ENCODE measurements around the gene TTBK2.

The TTBK2 gene

GRCh38 chr15:42931702-42932486 lies 11.3 kb upstream of the TTBK2 start:
- no peaks in the 10 kb centered on the region for H3K9me3 ChIP-seq (ENCODE audit: control insufficient read depth in 2 of 2, low read length in 2 of 2)
- no peak overlapping the region for H3K9ac ChIP-seq (ENCODE audit: low read depth in 1 of 2, low read length in 2 of 2)
- H3K4me3 ChIP-seq (ENCODE audit: low read length in 2 of 2): no peak overlapping the region
- H3K27me3 ChIP-seq (ENCODE audit: control insufficient read depth in 2 of 2, insufficient read depth in 2 of 2, low read length in 2 of 2): no peaks in the 10 kb centered on the region
- no peaks in the 10 kb centered on the region for H3K4me1 ChIP-seq (ENCODE audit: control insufficient read depth in 2 of 2, insufficient read depth in 2 of 2, low read length in 2 of 2)
- no peak overlapping the region for H3K27ac ChIP-seq (ENCODE audit: low read depth in 2 of 2, low read length in 2 of 2)
- H3K36me3 ChIP-seq (ENCODE audit: control insufficient read depth in 2 of 2, insufficient read depth in 2 of 2, low read length in 2 of 2): no peaks in the 10 kb centered on the region

- Histone ChIP-seq H3K36me3 (ENCODE audit: control insufficient read depth in 2 of 2, insufficient read depth in 2 of 2, low read length in 2 of 2) (no peaks in the 10 kb centered on the region), H3K27ac (ENCODE audit: low read depth in 2 of 2, low read length in 2 of 2) (no peak overlapping the region), H3K4me3 (ENCODE audit: low read length in 2 of 2) (no peak overlapping the region), H3K9ac (ENCODE audit: low read depth in 1 of 2, low read length in 2 of 2) (no peak overlapping the region), H3K9me3 (ENCODE audit: control insufficient read depth in 2 of 2, low read length in 2 of 2) (no peaks in the 10 kb centered on the region), H3K4me1 (ENCODE audit: control insufficient read depth in 2 of 2, insufficient read depth in 2 of 2, low read length in 2 of 2) (no peaks in the 10 kb centered on the region), H3K27me3 (ENCODE audit: control insufficient read depth in 2 of 2, insufficient read depth in 2 of 2, low read length in 2 of 2) (no peaks in the 10 kb centered on the region)
Measured at GRCh38 chr15:42929306-42929848, 8.8 kb upstream of the TTBK2 start.

- no peaks in the 10 kb centered on the region for H3K36me3 ChIP-seq (ENCODE audit: control insufficient read depth in 2 of 2, insufficient read depth in 2 of 2, low read length in 2 of 2)
- no peaks in the 10 kb centered on the region for H3K27me3 ChIP-seq (ENCODE audit: control insufficient read depth in 2 of 2, insufficient read depth in 2 of 2, low read length in 2 of 2)
- H3K27ac ChIP-seq (ENCODE audit: low read depth in 2 of 2, low read length in 2 of 2): peak overlapping the region in 1 of 2 donors; percentile 52
- H3K9me3 ChIP-seq (ENCODE audit: control insufficient read depth in 2 of 2, low read length in 2 of 2): no peaks in the 10 kb centered on the region
- peak overlapping the region; percentile 60 to 76 for H3K9ac ChIP-seq (ENCODE audit: low read depth in 1 of 2, low read length in 2 of 2)
- peak overlapping the region; percentile 81 to 95 for H3K4me3 ChIP-seq (ENCODE audit: low read length in 2 of 2)
- H3K4me1 ChIP-seq (ENCODE audit: control insufficient read depth in 2 of 2, insufficient read depth in 2 of 2, low read length in 2 of 2): peaks cover 8 to 15% of the 10 kb centered on the region in 2 donors
Measured at GRCh38 chr15:42921342-42921731, 759 bp upstream of the TTBK2 start.

GRCh38 chr15:42919799-42920518 lies 619 bp downstream of the TTBK2 start:
- H3K27ac ChIP-seq (ENCODE audit: low read depth in 2 of 2, low read length in 2 of 2): peak overlapping the region; percentile 64 to 84
- H3K27me3 ChIP-seq (ENCODE audit: control insufficient read depth in 2 of 2, insufficient read depth in 2 of 2, low read length in 2 of 2): no peaks in the 10 kb centered on the region
- H3K4me1 ChIP-seq (ENCODE audit: control insufficient read depth in 2 of 2, insufficient read depth in 2 of 2, low read length in 2 of 2): peaks cover 8 to 15% of the 10 kb centered on the region in 2 donors
- H3K9ac ChIP-seq (ENCODE audit: low read depth in 1 of 2, low read length in 2 of 2): peak overlapping the region; percentile 74 to 76
- H3K36me3 ChIP-seq (ENCODE audit: control insufficient read depth in 2 of 2, insufficient read depth in 2 of 2, low read length in 2 of 2): no peaks in the 10 kb centered on the region
- peak overlapping the region; percentile 81 to 95 for H3K4me3 ChIP-seq (ENCODE audit: low read length in 2 of 2)
- no peaks in the 10 kb centered on the region for H3K9me3 ChIP-seq (ENCODE audit: control insufficient read depth in 2 of 2, low read length in 2 of 2)

- Histone ChIP-seq H3K36me3 (ENCODE audit: control insufficient read depth in 2 of 2, insufficient read depth in 2 of 2, low read length in 2 of 2) (no peaks in the 10 kb centered on the region), H3K4me1 (ENCODE audit: control insufficient read depth in 2 of 2, insufficient read depth in 2 of 2, low read length in 2 of 2) (peaks cover 8 to 15% of the 10 kb centered on the region in 2 donors), H3K4me3 (ENCODE audit: low read length in 2 of 2) (peak overlapping the region; percentile 81 to 95), H3K9ac (ENCODE audit: low read depth in 1 of 2, low read length in 2 of 2) (peak overlapping the region in 1 of 2 donors; percentile 76), H3K9me3 (ENCODE audit: control insufficient read depth in 2 of 2, low read length in 2 of 2) (no peaks in the 10 kb centered on the region), H3K27ac (ENCODE audit: low read depth in 2 of 2, low read length in 2 of 2) (no peak overlapping the region), H3K27me3 (ENCODE audit: control insufficient read depth in 2 of 2, insufficient read depth in 2 of 2, low read length in 2 of 2) (no peaks in the 10 kb centered on the region)
Measured at GRCh38 chr15:42919308-42919707, 1.3 kb downstream of the TTBK2 start.

GRCh38 chr15:42918047-42918446 lies 2.5 kb downstream of the TTBK2 start:
- Histone ChIP-seq H3K4me3 (ENCODE audit: low read length in 2 of 2) (no peak overlapping the region), H3K27ac (ENCODE audit: low read depth in 2 of 2, low read length in 2 of 2) (no peak overlapping the region), H3K4me1 (ENCODE audit: control insufficient read depth in 2 of 2, insufficient read depth in 2 of 2, low read length in 2 of 2) (peaks cover 8 to 15% of the 10 kb centered on the region in 2 donors), H3K9me3 (ENCODE audit: control insufficient read depth in 2 of 2, low read length in 2 of 2) (no peaks in the 10 kb centered on the region), H3K9ac (ENCODE audit: low read depth in 1 of 2, low read length in 2 of 2) (no peak overlapping the region), H3K27me3 (ENCODE audit: control insufficient read depth in 2 of 2, insufficient read depth in 2 of 2, low read length in 2 of 2) (no peaks in the 10 kb centered on the region), H3K36me3 (ENCODE audit: control insufficient read depth in 2 of 2, insufficient read depth in 2 of 2, low read length in 2 of 2) (no peaks in the 10 kb centered on the region)

- Histone ChIP-seq H3K4me3 (ENCODE audit: low read length in 2 of 2) (no peak overlapping the region), H3K27ac (ENCODE audit: low read depth in 2 of 2, low read length in 2 of 2) (no peak overlapping the region), H3K4me1 (ENCODE audit: control insufficient read depth in 2 of 2, insufficient read depth in 2 of 2, low read length in 2 of 2) (peaks cover 0 to 10% of the 10 kb centered on the region in 2 donors), H3K9me3 (ENCODE audit: control insufficient read depth in 2 of 2, low read length in 2 of 2) (no peaks in the 10 kb centered on the region), H3K36me3 (ENCODE audit: control insufficient read depth in 2 of 2, insufficient read depth in 2 of 2, low read length in 2 of 2) (no peaks in the 10 kb centered on the region), H3K9ac (ENCODE audit: low read depth in 1 of 2, low read length in 2 of 2) (no peak overlapping the region), H3K27me3 (ENCODE audit: control insufficient read depth in 2 of 2, insufficient read depth in 2 of 2, low read length in 2 of 2) (no peaks in the 10 kb centered on the region)
Measured at GRCh38 chr15:42915654-42916315, 4.8 kb downstream of the TTBK2 start.

- no peak overlapping the region for H3K9ac ChIP-seq (ENCODE audit: low read depth in 1 of 2, low read length in 2 of 2)
- peak overlapping the region in 1 of 2 donors; percentile 17 for H3K4me3 ChIP-seq (ENCODE audit: low read length in 2 of 2)
- H3K27ac ChIP-seq (ENCODE audit: low read depth in 2 of 2, low read length in 2 of 2): no peak overlapping the region
- H3K9me3 ChIP-seq (ENCODE audit: control insufficient read depth in 2 of 2, low read length in 2 of 2): no peaks in the 10 kb centered on the region
- H3K36me3 ChIP-seq (ENCODE audit: control insufficient read depth in 2 of 2, insufficient read depth in 2 of 2, low read length in 2 of 2): no peaks in the 10 kb centered on the region
- H3K27me3 ChIP-seq (ENCODE audit: control insufficient read depth in 2 of 2, insufficient read depth in 2 of 2, low read length in 2 of 2): no peaks in the 10 kb centered on the region
- peaks cover 0 to 9% of the 10 kb centered on the region in 2 donors for H3K4me1 ChIP-seq (ENCODE audit: control insufficient read depth in 2 of 2, insufficient read depth in 2 of 2, low read length in 2 of 2)
Measured at GRCh38 chr15:42914728-42915497, 5.7 kb downstream of the TTBK2 start.

GRCh38 chr15:42911058-42911592 lies 9.5 kb downstream of the TTBK2 start:
- Histone ChIP-seq H3K9me3 (ENCODE audit: control insufficient read depth in 2 of 2, low read length in 2 of 2) (no peaks in the 10 kb centered on the region), H3K27me3 (ENCODE audit: control insufficient read depth in 2 of 2, insufficient read depth in 2 of 2, low read length in 2 of 2) (no peaks in the 10 kb centered on the region), H3K4me3 (ENCODE audit: low read length in 2 of 2) (no peak overlapping the region), H3K4me1 (ENCODE audit: control insufficient read depth in 2 of 2, insufficient read depth in 2 of 2, low read length in 2 of 2) (no peaks in the 10 kb centered on the region), H3K36me3 (ENCODE audit: control insufficient read depth in 2 of 2, insufficient read depth in 2 of 2, low read length in 2 of 2) (no peaks in the 10 kb centered on the region), H3K27ac (ENCODE audit: low read depth in 2 of 2, low read length in 2 of 2) (no peak overlapping the region), H3K9ac (ENCODE audit: low read depth in 1 of 2, low read length in 2 of 2) (no peak overlapping the region)
